Kasumi-1 (cell line): ENCODE data around the gene KRTAP10-8.
"Not testable (repeated sequence)": the region's sequence is repeated elsewhere in the genome, so short reads cannot be mapped to it uniquely, and the experiment has no call there.

Experiments used
- DNase-seq, 2 experiments: peaks; one replicate each; lab custom pipeline; 2025; lab: John Stamatoyannopoulos, UW

Gene KRTAP10-8

GRCh38 chr21:44618504-44618903 lies 6.6 kb downstream of the KRTAP10-8 start:
- no peak for DNase-seq

GRCh38 chr21:44618909-44619308 lies 7.0 kb downstream of the KRTAP10-8 start:
- DNase-seq = no peak

- no peak for DNase-seq
These were observed 8.0 kb downstream of the KRTAP10-8 start for GRCh38 chr21:44619886-44620285.

GRCh38 chr21:44623575-44623974 lies 11.7 kb downstream of the KRTAP10-8 start:
- DNase-seq = no peak

- DNase-seq = no peak
These were observed 13.9 kb downstream of the KRTAP10-8 start for GRCh38 chr21:44625756-44626155.

GRCh38 chr21:44626262-44626661 lies 14.4 kb downstream of the KRTAP10-8 start:
- no peak for DNase-seq

- DNase-seq = no peak
These were observed 14.8 kb downstream of the KRTAP10-8 start, which contains the start of gene KRTAP10-9 for GRCh38 chr21:44626673-44627143. TSS of gene KRTAP10-9 (plus strand) at chr21:44627093. CDS start at chr21:44627172, 79 bp downstream.

- DNase-seq = not testable (repeated sequence)
These were observed 15.4 kb downstream of the KRTAP10-8 start for GRCh38 chr21:44627181-44627822.

- not testable (repeated sequence) for DNase-seq
These were observed 16.0 kb downstream of the KRTAP10-8 start for GRCh38 chr21:44627831-44628233.

GRCh38 chr21:44628707-44629391 lies 17.0 kb downstream of the KRTAP10-8 start:
- DNase-seq = no peak

GRCh38 chr21:44630440-44630839 lies 18.6 kb downstream of the KRTAP10-8 start:
- DNase-seq = no peak

- DNase-seq = no peak
These were observed 20.2 kb downstream of the KRTAP10-8 start for GRCh38 chr21:44632067-44632466.

- DNase-seq = no peak
These were observed 24.5 kb downstream of the KRTAP10-8 start for GRCh38 chr21:44636209-44637017.

- no peak for DNase-seq
These were observed 25.4 kb downstream of the KRTAP10-8 start, which contains the start of gene KRTAP10-10 for GRCh38 chr21:44637018-44637850. TSS of gene KRTAP10-10 (plus strand) at chr21:44637356. CDS start at chr21:44637418, 62 bp downstream.

GRCh38 chr21:44637851-44638348 lies 26.0 kb downstream of the KRTAP10-8 start:
- not testable (repeated sequence) for DNase-seq

- DNase-seq = not testable (repeated sequence)
These were observed 26.8 kb downstream of the KRTAP10-8 start for GRCh38 chr21:44638506-44639330.

- DNase-seq = no peak
These were observed 27.4 kb downstream of the KRTAP10-8 start for GRCh38 chr21:44639331-44639655.

- DNase-seq = no peak
These were observed 28.9 kb downstream of the KRTAP10-8 start for GRCh38 chr21:44640761-44641160.

- no peak for DNase-seq
These were observed 31.9 kb downstream of the KRTAP10-8 start for GRCh38 chr21:44643741-44644310.

- DNase-seq = no peak
These were observed 33.0 kb downstream of the KRTAP10-8 start for GRCh38 chr21:44644878-44645277.
